B cell (primary cell): ENCODE results near the gene MPST. TPM values are rescaled to one million over a fixed set of nuclear protein-coding genes. Genes with fewer than 3 reads are reported as not detected.

Experiments
- ATAC-seq: fragments of 200-7000 bp; cut with Tn5 transposase; one replicate; pipeline ENCODE4 v1.10.0; 2021; ENCODE audit warnings: low read depth, mild to moderate bottlenecking, moderate number of reproducible peaks, moderate library complexity
- CTCF ChIA-PET: fragments of 350-600 bp; sonication (Branson Sonifier 250); formaldehyde crosslinking; loops from one replicate; lab custom pipeline; 2021; ENCODE audit warnings: antibody characterized with exemption, inconsistent platforms; lab: Charles Lee
- POLR2A ChIA-PET: fragments of 350-600 bp; sonication (Branson Sonifier 250); formaldehyde crosslinking; loops from one replicate; lab custom pipeline; 2021; ENCODE audit warnings: antibody characterized with exemption; lab: Charles Lee
- DNase-seq: peaks from one replicate; pipeline ENCODE4 v3.0.0; 2013
- H2AFZ ChIP-seq: 2 replicates; pipeline ENCODE4 v1.6.1; 2012; ENCODE audit warnings: mild to moderate bottlenecking, low read depth, low read length; ENCODE audit not compliant: insufficient read depth, poor library complexity, severe bottlenecking
- H3K27ac ChIP-seq, 2 donors: 1 replicate in 1 of 2; 2 replicates in 1 of 2; pipeline ENCODE4 v1.5.1; 2012 to 2013; ENCODE audit warnings: low read length in 2 of 2, mild to moderate bottlenecking in 2 of 2, moderate library complexity in 1 of 2
- H3K27me3 ChIP-seq, 4 experiments: fragments of 200-600 bp in 1 of 4; sonication (generic) in 1 of 4; replicated peaks in 1 of 4; 1 replicate in 2 of 4; 2 replicates in 2 of 4; pipeline versions ENCODE4 v1.6.1 to v1.7.0; 2013 to 2016; ENCODE audit warnings: low read length in 3 of 4, mild to moderate bottlenecking in 2 of 4, mixed read lengths in 1 of 4, moderate library complexity in 1 of 4; ENCODE audit not compliant: insufficient read depth in 4 of 4, control insufficient read depth in 3 of 4; ENCODE audit errors: control extremely low read depth in 1 of 4
- H3K36me3 ChIP-seq, 2 experiments: replicated peaks in 1 of 2; 1 replicate in 1 of 2; 2 replicates in 1 of 2; pipeline versions ENCODE4 v1.6.1 to v1.7.1; 2013; ENCODE audit warnings: low read length in 1 of 2; ENCODE audit not compliant: insufficient read depth in 2 of 2, control insufficient read depth in 1 of 2; ENCODE audit errors: control extremely low read depth in 1 of 2, extremely low read depth in 1 of 2
- H3K4me1 ChIP-seq, 2 donors: fragments of 200-600 bp in 1 of 2; sonication (generic) in 1 of 2; 1 replicate in 1 of 2; 2 replicates in 1 of 2; pipeline versions ENCODE4 v1.5.1 to v1.6.1; 2013 to 2017; ENCODE audit warnings: low read length in 2 of 2; ENCODE audit not compliant: control insufficient read depth in 2 of 2, insufficient read depth in 2 of 2
- H3K4me2 ChIP-seq: replicated peaks from 2 replicates; pipeline ENCODE3; 2012; ENCODE audit warnings: mild to moderate bottlenecking, low read depth, low read length; ENCODE audit not compliant: poor library complexity, severe bottlenecking
- H3K4me3 ChIP-seq, 5 experiments: fragments of 200-600 bp in 1 of 5; sonication (generic) in 1 of 5; 1 replicate in 3 of 5; 2 replicates in 2 of 5; pipeline versions ENCODE4 v1.5.1 to v1.7.0; 2011 to 2016; ENCODE audit warnings: low read length in 4 of 5, mild to moderate bottlenecking in 4 of 5, low read depth in 2 of 5, control low read depth in 1 of 5, moderate library complexity in 1 of 5; ENCODE audit not compliant: insufficient read depth in 1 of 5; ENCODE audit errors: control extremely low read depth in 1 of 5, extremely low read depth in 1 of 5
- H3K79me2 ChIP-seq: fragments of 200-600 bp; sonication (generic); one replicate; pipeline ENCODE4 v1.6.0; 2016; ENCODE audit warnings: low read length; ENCODE audit not compliant: control insufficient read depth, insufficient read depth
- H3K9ac ChIP-seq: fragments of 200-600 bp; sonication (generic); 2 replicates; pipeline ENCODE4 v1.6.1; 2017; ENCODE audit warnings: mild to moderate bottlenecking, low read length, moderate library complexity
- H3K9me3 ChIP-seq, 3 donors: one replicate each; pipeline versions ENCODE4 v1.6.1 to v1.7.1; 2013; ENCODE audit warnings: low read length in 2 of 3; ENCODE audit not compliant: control insufficient read depth in 2 of 3, insufficient read depth in 1 of 3; ENCODE audit errors: control extremely low read depth in 1 of 3
- H4K20me1 ChIP-seq: 2 replicates; pipeline ENCODE4 v1.6.0; 2012; ENCODE audit warnings: mild to moderate bottlenecking, low read length; ENCODE audit not compliant: insufficient read depth, control insufficient read depth, poor library complexity, severe bottlenecking
- H3K27ac Mint-ChIP-seq: one replicate; pipeline ENCODE4 v1.8.0; 2021; ENCODE audit warnings: mixed read lengths
- H3K27me3 Mint-ChIP-seq: one replicate; pipeline ENCODE4 v1.8.0; 2021; ENCODE audit warnings: mixed read lengths
- H3K4me1 Mint-ChIP-seq: one replicate; pipeline ENCODE4 v1.8.0; 2021; ENCODE audit warnings: mixed read lengths
- H3K4me3 Mint-ChIP-seq: one replicate; pipeline ENCODE4 v1.8.0; 2021; ENCODE audit warnings: mixed read lengths
- H3K9me3 Mint-ChIP-seq: one replicate; pipeline ENCODE4 v1.8.0; 2022; ENCODE audit warnings: mixed read lengths; ENCODE audit not compliant: insufficient read depth
- EZH2 ChIP-seq: IDR thresholded peaks from 2 replicates; pipeline ENCODE4 v1.6.1; 2012; ENCODE audit warnings: borderline replicate concordance, low read depth, mild to moderate bottlenecking, moderate library complexity, low read length; ENCODE audit not compliant: insufficient read depth, poor library complexity, severe bottlenecking
- WGBS: methylation state at CpG from one replicate; pipeline ENCODE4 v1.1.5; 2013; ENCODE audit warnings: missing lambda C conversion rate; ENCODE audit not compliant: insufficient coverage; 5-methylcytosine and 5-hydroxymethylcytosine counted together
- intact Hi-C: fragments of 100-400 bp; cut with micrococcal nuclease; formaldehyde crosslinking; loops from one replicate; pipeline ENCODE4 v1.10.0; 2022
- polyA plus RNA-seq: library from polyadenylated mRNA; depleted of rRNA; stranded (reverse); fragments of >200 nt; gene quantifications from 2 replicates; pipeline ENCODE4 v1.2.3, GENCODE V29; 2012
- total RNA-seq, 2 donors: library from RNA; stranded (reverse); fragments of 120-200 nt in 1 of 2; gene quantifications; 1 replicate in 1 of 2; 2 replicates in 1 of 2; pipeline versions ENCODE4 v1.2.3 to v1.2.4, GENCODE V29; 2013 to 2022
- TF ChIP-seq, protein P1 (sequence below): fragments of 200-600 bp; IDR thresholded peaks from one replicate; pipeline ENCODE4 v1.8.0; 2022; ENCODE audit warnings: antibody characterized with exemption, mild to moderate bottlenecking

Gene MPST
- total and polyA plus RNA-seq, 2 donors (not counting 1 experiment from before 2014, with no cell fraction given), result 11.2 to 17.7 TPM

DNA sequence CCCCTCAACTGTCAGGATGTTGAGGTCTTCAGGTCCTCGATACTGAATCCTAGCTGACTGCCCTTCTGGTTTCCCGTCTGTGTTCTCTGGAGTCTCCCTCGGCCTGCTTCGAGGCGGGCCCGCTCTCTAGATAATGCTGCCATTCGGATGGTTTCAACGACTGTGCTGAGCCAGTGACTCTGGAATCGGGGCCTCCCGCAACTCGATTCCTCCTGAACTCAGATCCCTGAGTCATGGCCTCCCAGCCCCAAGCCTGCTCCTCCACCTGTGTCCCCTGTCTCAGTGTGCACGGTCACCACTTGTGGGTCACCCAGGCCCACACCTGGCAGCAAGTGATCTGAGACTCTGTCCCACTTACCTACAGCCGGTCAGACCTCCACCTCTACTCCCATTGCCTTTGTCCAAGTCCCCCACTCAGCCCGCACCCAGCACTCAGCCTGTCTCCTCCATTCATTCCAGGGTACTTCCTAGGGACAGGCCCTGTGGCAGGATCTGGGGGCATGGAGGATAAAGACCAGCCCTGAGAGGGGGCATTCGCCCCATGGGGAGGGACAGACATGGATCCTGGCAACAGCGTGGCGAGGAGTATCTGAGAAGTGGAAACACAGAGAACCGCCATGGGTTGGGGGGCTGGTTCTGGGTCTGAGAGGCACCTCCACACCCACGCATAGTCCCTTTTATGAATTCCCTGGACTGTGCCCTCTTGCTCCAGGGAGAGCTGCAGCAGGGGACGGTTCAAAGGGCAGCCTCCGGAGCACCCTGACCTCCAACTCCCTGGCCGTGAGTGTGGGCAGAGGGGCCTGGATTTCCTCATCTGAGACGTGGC is 14.3 kb downstream of the MPST start:
- H2AFZ ChIP-seq, result no peak overlapping the region
- H3K27me3 ChIP-seq, result peaks cover 0 to 11% (median 0%) of the 10 kb centered on the region in 4 experiments
- WGBS, result 96% methylated on average over 20 of the region's 23 CpGs
- no peaks in the 10 kb centered on the region for H3K79me2 ChIP-seq
- DNase-seq (no peak), ATAC-seq (no peak)
- ChIA-PET CTCF (interaction anchor here (1.6 kb wide), 1 partner anchor 12 kb away, joined by 5 read pairs; no protein-coding TSS in a partner anchor), POLR2A (no interaction called here)
- H3K9ac ChIP-seq, result no peak overlapping the region
- H4K20me1 ChIP-seq, result no peaks in the 10 kb centered on the region
- Mint-ChIP-seq H3K4me3 (no peak overlapping the region), H3K27me3 (peaks cover 20% of the 10 kb centered on the region), H3K27ac (no peak overlapping the region), H3K9me3 (no peaks in the 10 kb centered on the region), H3K4me1 (no peaks in the 10 kb centered on the region)
- H3K27ac ChIP-seq, result no peak overlapping the region
- H3K4me1 ChIP-seq, result no peaks in the 10 kb centered on the region
- intact Hi-C loops, result no loop called here
- no peaks in the 10 kb centered on the region for H3K9me3 ChIP-seq
- TF ChIP-seq EZH2, result no peak
- TF ChIP-seq, protein P1, sequence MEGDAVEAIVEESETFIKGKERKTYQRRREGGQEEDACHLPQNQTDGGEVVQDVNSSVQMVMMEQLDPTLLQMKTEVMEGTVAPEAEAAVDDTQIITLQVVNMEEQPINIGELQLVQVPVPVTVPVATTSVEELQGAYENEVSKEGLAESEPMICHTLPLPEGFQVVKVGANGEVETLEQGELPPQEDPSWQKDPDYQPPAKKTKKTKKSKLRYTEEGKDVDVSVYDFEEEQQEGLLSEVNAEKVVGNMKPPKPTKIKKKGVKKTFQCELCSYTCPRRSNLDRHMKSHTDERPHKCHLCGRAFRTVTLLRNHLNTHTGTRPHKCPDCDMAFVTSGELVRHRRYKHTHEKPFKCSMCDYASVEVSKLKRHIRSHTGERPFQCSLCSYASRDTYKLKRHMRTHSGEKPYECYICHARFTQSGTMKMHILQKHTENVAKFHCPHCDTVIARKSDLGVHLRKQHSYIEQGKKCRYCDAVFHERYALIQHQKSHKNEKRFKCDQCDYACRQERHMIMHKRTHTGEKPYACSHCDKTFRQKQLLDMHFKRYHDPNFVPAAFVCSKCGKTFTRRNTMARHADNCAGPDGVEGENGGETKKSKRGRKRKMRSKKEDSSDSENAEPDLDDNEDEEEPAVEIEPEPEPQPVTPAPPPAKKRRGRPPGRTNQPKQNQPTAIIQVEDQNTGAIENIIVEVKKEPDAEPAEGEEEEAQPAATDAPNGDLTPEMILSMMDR, result no peak
- no peak overlapping the region for H3K4me2 ChIP-seq
- no peak overlapping the region for H3K4me3 ChIP-seq
- H3K36me3 ChIP-seq, result no peaks in the 10 kb centered on the region

DNA sequence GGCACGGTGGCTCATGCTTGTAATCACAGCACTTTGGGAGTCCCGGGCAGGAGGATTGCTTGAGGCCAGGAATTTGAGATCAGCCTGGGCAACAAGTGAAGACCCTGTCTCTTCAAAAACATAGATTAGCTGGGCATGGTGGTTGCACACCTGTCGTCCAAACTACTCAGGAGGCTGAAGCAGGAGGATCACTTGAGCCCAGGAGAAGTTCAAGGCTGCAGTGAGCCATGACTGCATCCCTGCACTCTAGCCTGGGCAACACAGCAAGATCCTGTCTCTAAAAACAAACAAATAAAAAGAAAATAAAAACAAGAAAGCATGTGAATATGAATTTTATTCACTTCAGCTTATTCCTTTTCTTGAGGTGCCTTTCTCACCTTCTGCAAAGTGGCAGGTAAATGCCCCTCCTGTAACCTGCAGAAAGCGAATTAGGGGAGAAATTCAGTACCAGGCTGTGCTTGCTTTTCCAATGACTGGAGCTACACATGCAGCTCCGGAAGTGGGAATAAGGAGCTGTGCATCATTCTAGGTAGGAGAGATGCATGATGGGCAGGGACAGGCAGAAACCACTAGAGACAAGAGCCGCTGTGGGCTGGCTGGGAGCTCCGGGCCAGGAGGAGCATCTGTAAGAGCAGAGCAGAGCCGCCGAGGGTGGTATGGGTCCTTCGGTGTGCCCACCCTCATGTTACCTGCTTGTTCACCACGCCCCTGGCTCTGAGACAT is 17.3 kb downstream of the MPST start:
- H3K9me3 ChIP-seq, result no peaks in the 10 kb centered on the region
- intact Hi-C loops, result no loop called here
- Mint-ChIP-seq H3K4me3 (no peak overlapping the region), H3K9me3 (no peaks in the 10 kb centered on the region), H3K4me1 (no peaks in the 10 kb centered on the region), H3K27ac (no peak overlapping the region), H3K27me3 (peaks cover 36% of the 10 kb centered on the region)
- WGBS, result 84% methylated on average over 10 of the region's 11 CpGs
- H3K9ac ChIP-seq, result no peak overlapping the region
- CTCF ChIA-PET, result no interaction called here
- TF ChIP-seq EZH2, result no peak
- TF ChIP-seq, protein P1, result no peak
- no peak overlapping the region for H3K4me2 ChIP-seq
- no peak overlapping the region for H3K4me3 ChIP-seq
- no peaks in the 10 kb centered on the region for H3K79me2 ChIP-seq
- ATAC-seq (no peak), DNase-seq (no peak)
- no peaks in the 10 kb centered on the region for H3K4me1 ChIP-seq
- no peaks in the 10 kb centered on the region for H4K20me1 ChIP-seq
- no peaks in the 10 kb centered on the region for H3K36me3 ChIP-seq
- POLR2A ChIA-PET, result no interaction called here
- H2AFZ ChIP-seq, result no peak overlapping the region
- H3K27me3 ChIP-seq, result peaks cover 0 to 11% (median 0%) of the 10 kb centered on the region in 4 experiments
- no peak overlapping the region for H3K27ac ChIP-seq
